Epithelial cell of proximal tubule (primary cell): ENCODE results near the gene MYZAP. TPM values are rescaled to one million over a fixed set of nuclear protein-coding genes. Genes with fewer than 3 reads are reported as not detected.

Experiments
- DNase-seq: peaks from one replicate; pipeline ENCODE4 v3.0.0-alpha.2; 2011; ENCODE audit warnings: low read depth
- H3K4me3 ChIP-seq: 2 replicates; pipeline ENCODE4 v1.5.1; 2011; ENCODE audit warnings: low read depth, mild to moderate bottlenecking, low read length
- total RNA-seq: library from RNA; depleted of rRNA; stranded (reverse); fragments of >200 nt; gene quantifications from 2 replicates; pipeline ENCODE4 v1.2.3, GENCODE V29; 2015
- TF ChIP-seq, protein P1 (sequence below): conservative IDR thresholded peaks from 2 replicates; pipeline ENCODE4 v1.5.1; 2012; ENCODE audit warnings: low read depth, mild to moderate bottlenecking, low read length

MYZAP gene
- total RNA-seq, 1 donor from 2014 or later, result 0.06 TPM

DNA sequence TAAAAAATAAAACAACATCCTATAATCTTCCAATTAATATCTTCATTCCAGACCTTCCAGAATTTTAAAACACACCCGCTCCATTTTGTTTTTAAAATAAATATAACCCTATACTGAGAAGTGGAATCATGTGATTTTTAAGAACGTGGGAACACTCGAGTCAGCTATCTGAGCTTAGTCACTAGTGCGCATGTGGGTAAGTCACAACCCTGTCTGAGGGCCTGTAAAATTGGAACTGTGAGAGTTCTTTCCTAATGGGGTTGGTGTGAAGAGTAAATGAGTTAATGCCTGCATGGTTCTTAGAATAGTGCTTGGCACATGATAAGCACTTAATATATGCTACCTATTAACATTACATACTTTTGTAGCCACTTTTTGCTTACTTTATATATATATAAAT is 95.0 kb downstream of the MYZAP start:
- no peak overlapping the region for H3K4me3 ChIP-seq
- TF ChIP-seq, protein P1, sequence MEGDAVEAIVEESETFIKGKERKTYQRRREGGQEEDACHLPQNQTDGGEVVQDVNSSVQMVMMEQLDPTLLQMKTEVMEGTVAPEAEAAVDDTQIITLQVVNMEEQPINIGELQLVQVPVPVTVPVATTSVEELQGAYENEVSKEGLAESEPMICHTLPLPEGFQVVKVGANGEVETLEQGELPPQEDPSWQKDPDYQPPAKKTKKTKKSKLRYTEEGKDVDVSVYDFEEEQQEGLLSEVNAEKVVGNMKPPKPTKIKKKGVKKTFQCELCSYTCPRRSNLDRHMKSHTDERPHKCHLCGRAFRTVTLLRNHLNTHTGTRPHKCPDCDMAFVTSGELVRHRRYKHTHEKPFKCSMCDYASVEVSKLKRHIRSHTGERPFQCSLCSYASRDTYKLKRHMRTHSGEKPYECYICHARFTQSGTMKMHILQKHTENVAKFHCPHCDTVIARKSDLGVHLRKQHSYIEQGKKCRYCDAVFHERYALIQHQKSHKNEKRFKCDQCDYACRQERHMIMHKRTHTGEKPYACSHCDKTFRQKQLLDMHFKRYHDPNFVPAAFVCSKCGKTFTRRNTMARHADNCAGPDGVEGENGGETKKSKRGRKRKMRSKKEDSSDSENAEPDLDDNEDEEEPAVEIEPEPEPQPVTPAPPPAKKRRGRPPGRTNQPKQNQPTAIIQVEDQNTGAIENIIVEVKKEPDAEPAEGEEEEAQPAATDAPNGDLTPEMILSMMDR, result no peak
- no peak for DNase-seq

DNA sequence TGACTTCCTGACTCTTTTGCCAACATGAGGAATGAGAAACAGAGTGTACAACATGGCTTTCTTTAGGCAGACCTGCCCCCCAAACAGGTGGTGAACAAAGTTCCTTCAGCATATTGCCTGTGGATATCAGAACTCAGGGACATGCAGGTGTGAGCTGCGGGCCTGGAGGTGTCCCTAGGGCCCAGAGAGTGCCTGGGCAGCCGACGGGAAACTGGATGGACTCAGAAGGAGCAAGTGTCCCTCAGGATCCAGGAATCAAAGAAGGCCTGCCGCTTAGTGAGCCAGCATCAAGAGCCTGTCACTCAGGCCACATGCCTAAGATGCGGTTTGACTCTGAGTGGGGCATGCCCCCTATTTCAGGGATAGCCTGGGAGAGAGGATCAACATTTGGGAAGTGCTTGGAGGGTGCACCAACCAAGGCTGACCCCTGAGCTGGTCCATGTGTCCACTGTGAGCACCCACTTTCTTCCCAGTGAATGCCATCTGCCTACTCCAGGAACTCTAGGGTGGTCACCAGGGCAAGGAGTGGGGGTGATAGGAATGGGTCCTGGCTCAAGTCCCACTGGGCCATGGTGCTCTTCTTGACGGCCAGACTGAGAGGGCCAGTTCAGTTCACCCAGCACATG is 98.8 kb downstream of the MYZAP start:
- no peak overlapping the region for H3K4me3 ChIP-seq
- TF ChIP-seq, protein P1, result no peak

DNA sequence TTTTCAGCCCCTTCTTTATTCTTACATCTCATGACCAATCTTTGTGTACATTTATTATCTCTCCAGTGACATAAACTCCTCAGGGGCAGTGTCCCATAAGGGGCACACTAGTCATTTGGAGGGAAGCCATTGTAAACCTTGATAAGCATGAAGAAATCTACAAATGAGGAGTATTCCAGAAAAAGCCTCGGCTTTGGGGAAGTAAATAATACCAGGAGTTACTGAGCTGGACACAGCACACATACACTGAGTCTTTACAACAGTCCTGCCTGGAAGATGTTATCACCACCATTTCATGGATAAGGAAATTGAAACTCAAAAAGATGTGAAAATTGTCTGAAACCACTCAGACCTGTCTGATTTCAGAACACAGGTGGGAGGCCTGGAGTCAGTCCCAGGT is 99.4 kb downstream of the MYZAP start:
- H3K4me3 ChIP-seq, result no peak overlapping the region
- TF ChIP-seq, protein P1, result no peak
- no peak for DNase-seq

More for the DNA sequence above, 98.8 kb downstream of the MYZAP start:
- DNase-seq, result no peak

DNA sequence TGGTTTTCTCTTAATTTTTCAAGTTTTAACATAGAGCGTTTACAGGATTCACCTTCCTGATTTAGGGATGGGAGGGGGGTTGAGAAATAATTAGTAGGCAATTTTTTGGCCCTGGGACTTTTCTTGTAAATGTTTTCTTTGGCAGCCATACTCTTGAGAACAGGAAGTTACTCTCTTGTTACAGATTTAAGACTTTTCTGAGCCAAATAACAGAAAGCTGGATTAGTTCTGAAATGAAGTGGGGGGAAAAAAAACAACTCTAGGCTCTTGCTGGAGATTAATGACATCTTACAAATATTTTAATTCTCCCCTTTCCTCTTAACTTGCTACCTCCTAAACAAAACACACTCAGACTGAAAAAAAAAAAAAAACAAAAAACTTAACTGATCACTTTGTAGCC is 101.0 kb downstream of the MYZAP start:
- TF ChIP-seq, protein P1, result no peak
- no peak overlapping the region for H3K4me3 ChIP-seq
- no peak for DNase-seq

DNA sequence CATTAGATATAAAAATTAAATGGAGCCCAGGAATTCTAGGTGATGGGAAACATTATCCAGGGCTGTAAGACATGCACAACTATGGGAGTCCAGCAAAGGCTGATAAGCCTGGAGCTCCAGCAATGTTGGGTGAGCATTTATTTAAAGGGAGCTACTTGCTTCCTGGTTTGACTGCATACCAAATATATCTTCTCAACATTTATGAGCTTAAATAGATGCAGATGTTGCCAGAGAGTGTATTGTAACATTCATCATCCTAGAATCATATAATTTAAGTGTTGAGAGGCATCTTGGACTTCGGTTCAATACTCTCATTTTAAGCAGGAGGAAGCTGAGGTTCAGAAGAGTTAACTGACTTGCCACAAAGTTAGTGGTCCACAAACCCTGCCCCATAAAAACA is 102.6 kb downstream of the MYZAP start:
- TF ChIP-seq, protein P1, result no peak
- no peak for DNase-seq
- H3K4me3 ChIP-seq, result no peak overlapping the region

DNA sequence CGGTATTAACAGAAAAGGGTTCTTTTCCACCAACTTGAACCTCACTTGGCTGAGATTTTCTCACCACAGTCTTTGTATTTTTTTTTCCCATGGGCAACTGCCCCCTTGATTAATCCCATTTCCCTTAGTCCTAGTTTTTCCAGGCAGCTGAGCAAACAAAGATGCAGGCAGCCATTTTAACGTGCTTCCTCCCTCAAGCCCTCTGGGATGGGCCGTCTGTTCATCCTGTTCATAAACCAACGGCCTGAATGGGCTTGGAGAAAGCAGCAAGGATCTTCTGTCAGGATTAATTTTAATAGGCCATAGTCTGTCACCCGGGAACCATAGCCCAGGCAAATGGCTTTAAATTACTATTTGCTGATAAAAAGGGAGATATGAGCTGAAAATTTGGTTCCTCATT is 104.4 kb downstream of the MYZAP start:
- TF ChIP-seq, protein P1, result no peak
- no peak for DNase-seq
- no peak overlapping the region for H3K4me3 ChIP-seq

DNA sequence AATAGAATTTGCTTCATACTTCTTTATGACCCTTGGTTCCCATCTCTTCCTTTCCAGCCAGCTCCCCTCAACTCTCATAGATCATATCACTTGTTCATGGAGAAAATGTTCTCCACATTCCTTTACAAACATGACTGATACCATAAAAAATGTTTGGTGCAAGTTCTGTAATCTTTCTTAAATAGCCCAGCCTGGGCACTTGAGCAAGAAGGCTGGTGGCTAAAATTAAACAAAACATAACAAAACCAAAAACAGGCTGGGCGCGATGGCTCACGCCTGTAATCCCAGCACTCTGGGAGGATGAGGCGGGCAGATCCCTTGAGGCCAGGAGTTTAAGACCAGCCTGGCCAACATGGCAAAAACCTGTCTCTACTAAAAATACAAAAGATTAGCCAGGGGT is 105.9 kb downstream of the MYZAP start:
- DNase-seq, result no peak
- TF ChIP-seq, protein P1, result no peak
- H3K4me3 ChIP-seq, result no peak overlapping the region
